IMR-90 (cell line): ENCODE results near the gene MAT1A. TPM values are rescaled to one million over a fixed set of nuclear protein-coding genes. Genes with fewer than 3 reads are reported as not detected.

Experiments used
- ATAC-seq: fragments of 200-7000 bp; cut with Tn5 transposase; 2 replicates; pipeline ENCODE4 v1.9.1; 2020; ENCODE audit warnings: low read depth, mild to moderate bottlenecking, moderate library complexity
- BruUV-seq: library from RNA; stranded (reverse); fragments of 400-500 nt; replicated peaks from 2 replicates; lab custom pipeline; 2021; lab: Mats Ljungman, UMichigan
- CTCF ChIA-PET: fragments of 300-600 bp; formaldehyde crosslinking; extraction: SDS; loops from one replicate; lab custom pipeline; 2021; ENCODE audit warnings: antibody characterized with exemption; lab: Yijun Ruan, JAX
- POLR2A ChIA-PET: fragments of 300-600 bp; sonication (Branson Sonifier 250); formaldehyde crosslinking; loops from one replicate; lab custom pipeline; 2022; ENCODE audit warnings: antibody characterized with exemption; ENCODE audit not compliant: unreplicated experiment; lab: Charles Lee
- DNase-seq: peaks from one replicate; pipeline ENCODE4 v3.0.0; 2013
- H2AFZ ChIP-seq: replicated peaks from 2 replicates; pipeline ENCODE3; 2013; ENCODE audit warnings: low read length, mild to moderate bottlenecking; ENCODE audit not compliant: poor library complexity
- H2AK5ac ChIP-seq: 2 replicates; pipeline ENCODE4 v1.6.1; 2013; ENCODE audit warnings: low read depth, low read length, inconsistent platforms
- H2AK9ac ChIP-seq: replicated peaks from 2 replicates; pipeline ENCODE3; 2013; ENCODE audit warnings: mild to moderate bottlenecking, low read depth, low read length, moderate library complexity; ENCODE audit not compliant: poor library complexity
- H2BK120ac ChIP-seq: 2 replicates; pipeline ENCODE4 v1.6.1; 2013; ENCODE audit warnings: low read depth, low read length, inconsistent platforms
- H2BK15ac ChIP-seq: 3 replicates; pipeline ENCODE4 v1.6.1; 2013; ENCODE audit warnings: low read depth, low read length, inconsistent platforms
- H2BK20ac ChIP-seq: 2 replicates; pipeline ENCODE4 v1.6.1; 2013; ENCODE audit warnings: low read depth, mild to moderate bottlenecking, inconsistent platforms, low read length, moderate library complexity
- H2BK5ac ChIP-seq: 2 replicates; pipeline ENCODE4 v1.6.1; 2013; ENCODE audit warnings: mild to moderate bottlenecking, low read depth, low read length, inconsistent platforms; ENCODE audit not compliant: poor library complexity, severe bottlenecking
- H3K14ac ChIP-seq: replicated peaks from 2 replicates; pipeline ENCODE4 v1.6.1; 2013; ENCODE audit warnings: low read depth, low read length, inconsistent platforms
- H3K18ac ChIP-seq: 2 replicates; pipeline ENCODE4 v1.6.1; 2013; ENCODE audit warnings: low read depth, low read length, control low read depth
- H3K23ac ChIP-seq: 2 replicates; pipeline ENCODE4 v1.6.1; 2013; ENCODE audit warnings: low read depth, low read length, inconsistent platforms
- H3K27ac ChIP-seq: 2 replicates; pipeline ENCODE4 v1.5.1; 2013; ENCODE audit warnings: mild to moderate bottlenecking, control low read depth, low read length; ENCODE audit not compliant: insufficient read depth
- H3K27me3 ChIP-seq: 2 replicates; pipeline ENCODE4 v1.6.1; 2013; ENCODE audit warnings: low read length; ENCODE audit not compliant: control insufficient read depth, insufficient read depth
- H3K36me3 ChIP-seq: 2 replicates; pipeline ENCODE4 v1.6.1; 2013; ENCODE audit warnings: low read length, mixed read lengths; ENCODE audit not compliant: control insufficient read depth, insufficient read depth
- H3K4ac ChIP-seq: 2 replicates; pipeline ENCODE4 v1.6.1; 2013; ENCODE audit warnings: low read depth, low read length, inconsistent platforms
- H3K4me1 ChIP-seq: 2 replicates; pipeline ENCODE4 v1.6.1; 2013; ENCODE audit warnings: low read length, mixed read lengths; ENCODE audit not compliant: control insufficient read depth, insufficient read depth
- H3K4me2 ChIP-seq: 2 replicates; pipeline ENCODE4 v1.6.1; 2013; ENCODE audit warnings: low read depth, mild to moderate bottlenecking, control low read depth, low read length, moderate library complexity
- H3K4me3 ChIP-seq: 2 replicates; pipeline ENCODE4 v1.5.1; 2013; ENCODE audit warnings: low read depth, mild to moderate bottlenecking, control low read depth, low read length, moderate library complexity; ENCODE audit not compliant: insufficient read depth
- H3K56ac ChIP-seq: 2 replicates; pipeline ENCODE4 v1.6.1; 2013; ENCODE audit warnings: low read length, inconsistent platforms; ENCODE audit not compliant: insufficient read depth; ENCODE audit errors: extremely low read depth
- H3K79me1 ChIP-seq, 2 experiments: 2 replicates each; pipeline ENCODE4 v1.6.1; 2013; ENCODE audit warnings: low read length in 2 of 2, inconsistent platforms in 1 of 2, low read depth in 1 of 2
- H3K9ac ChIP-seq: 2 replicates; pipeline ENCODE4 v1.6.1; 2013; ENCODE audit warnings: low read depth, low read length, control low read depth
- H3K9me1 ChIP-seq: 2 replicates; pipeline ENCODE4 v1.6.1; 2013; ENCODE audit warnings: low read length, inconsistent platforms; ENCODE audit not compliant: insufficient read depth
- H3K9me3 ChIP-seq: 2 replicates; pipeline ENCODE4 v1.6.1; 2013; ENCODE audit warnings: low read length; ENCODE audit not compliant: control insufficient read depth, insufficient read depth
- H4K20me1 ChIP-seq: 2 replicates; pipeline ENCODE4 v1.6.1; 2013; ENCODE audit warnings: low read length, inconsistent platforms; ENCODE audit not compliant: insufficient read depth
- H4K5ac ChIP-seq: 2 replicates; pipeline ENCODE4 v1.6.1; 2013; ENCODE audit warnings: mild to moderate bottlenecking, low read depth, low read length, control low read depth
- H4K8ac ChIP-seq, 2 experiments: 2 replicates each; pipeline ENCODE4 v1.6.1; 2013; ENCODE audit warnings: low read depth in 2 of 2, low read length in 2 of 2, control low read depth in 1 of 2, inconsistent platforms in 1 of 2
- H4K91ac ChIP-seq: 2 replicates; pipeline ENCODE4 v1.6.1; 2013; ENCODE audit warnings: low read depth, low read length, inconsistent platforms; ENCODE audit not compliant: insufficient read depth
- CEBPB ChIP-seq: IDR thresholded peaks from 2 replicates; pipeline ENCODE4 v1.6.1; 2012; ENCODE audit warnings: low read depth, low read length, improper control_type of control experiment
- MAZ ChIP-seq: IDR thresholded peaks from 2 replicates; pipeline ENCODE4 v1.6.1; 2012; ENCODE audit warnings: low read depth, mild to moderate bottlenecking, low read length, improper control_type of control experiment, moderate library complexity, borderline replicate concordance
- MXI1 ChIP-seq: IDR thresholded peaks from 2 replicates; pipeline ENCODE4 v1.6.1; 2012; ENCODE audit warnings: low read depth, mild to moderate bottlenecking, low read length, moderate library complexity, borderline replicate concordance
- POLR2A ChIP-seq: IDR thresholded peaks from 2 replicates; pipeline ENCODE4 v1.6.1; 2012; ENCODE audit warnings: mild to moderate bottlenecking, low read depth, low read length
- RAD21 ChIP-seq: IDR thresholded peaks from 2 replicates; pipeline ENCODE4 v1.6.1; 2012; ENCODE audit warnings: low read length, improper control_type of control experiment
- RCOR1 ChIP-seq: IDR thresholded peaks from 2 replicates; pipeline ENCODE4 v1.6.1; 2012; ENCODE audit warnings: mild to moderate bottlenecking, low read length, improper control_type of control experiment; ENCODE audit not compliant: insufficient replicate concordance
- SMC3 ChIP-seq: fragments of 150-350 bp; IDR thresholded peaks from 2 replicates; pipeline ENCODE4 v1.6.1; 2016; ENCODE audit warnings: low read depth, mild to moderate bottlenecking, antibody characterized with exemption, low read length, moderate library complexity
- WGBS, 2 experiments: methylation state at CpG; one replicate each; pipeline versions ENCODE4 v1.1.5 to v1.1.7; 2013; ENCODE audit warnings: missing lambda C conversion rate in 2 of 2; ENCODE audit not compliant: insufficient read length in 1 of 2; ENCODE audit errors: extremely low coverage in 2 of 2; 5-methylcytosine and 5-hydroxymethylcytosine counted together
- dilution Hi-C: fragments of 300-500 bp; cut with HindIII; formaldehyde crosslinking; loops from one replicate; pipeline ENCODE4 v1.14.3; 2018; ENCODE audit warnings: low sequenced_read_pairs; ENCODE audit not compliant: unreplicated experiment
- in situ Hi-C: fragments of 300-500 bp; cut with MboI; formaldehyde crosslinking; loops from 3 replicates; pipeline ENCODE4 v1.14.3; 2019; ENCODE audit warnings: low sequenced_read_pairs, inconsistent platforms, mixed read lengths
- intact Hi-C: fragments of 100-400 bp; cut with micrococcal nuclease; formaldehyde crosslinking; loops from 2 replicates; pipeline ENCODE4 v1.10.0; 2022
- polyA plus RNA-seq, 3 experiments: library from polyadenylated mRNA; depleted of rRNA; stranded (reverse); fragments of >200 nt; gene quantifications; 2 replicates each; pipeline ENCODE4 v1.2.3, GENCODE V29; 2012; ENCODE audit warnings: low replicate concordance in 1 of 3
- total RNA-seq: library from RNA; depleted of rRNA; stranded (reverse); fragments of >200 nt; gene quantifications from 2 replicates; pipeline ENCODE4 v1.2.3, GENCODE V29; 2012
- TF ChIP-seq, protein P1 (sequence below): conservative IDR thresholded peaks from 2 replicates; pipeline ENCODE4 v1.5.1; 2012; ENCODE audit warnings: mild to moderate bottlenecking, low read depth, low read length, improper control_type of control experiment

MAT1A gene
- total and polyA plus RNA-seq, 2 of the 4 experiments (the other 2 are of a cell fraction): not detected

DNA sequence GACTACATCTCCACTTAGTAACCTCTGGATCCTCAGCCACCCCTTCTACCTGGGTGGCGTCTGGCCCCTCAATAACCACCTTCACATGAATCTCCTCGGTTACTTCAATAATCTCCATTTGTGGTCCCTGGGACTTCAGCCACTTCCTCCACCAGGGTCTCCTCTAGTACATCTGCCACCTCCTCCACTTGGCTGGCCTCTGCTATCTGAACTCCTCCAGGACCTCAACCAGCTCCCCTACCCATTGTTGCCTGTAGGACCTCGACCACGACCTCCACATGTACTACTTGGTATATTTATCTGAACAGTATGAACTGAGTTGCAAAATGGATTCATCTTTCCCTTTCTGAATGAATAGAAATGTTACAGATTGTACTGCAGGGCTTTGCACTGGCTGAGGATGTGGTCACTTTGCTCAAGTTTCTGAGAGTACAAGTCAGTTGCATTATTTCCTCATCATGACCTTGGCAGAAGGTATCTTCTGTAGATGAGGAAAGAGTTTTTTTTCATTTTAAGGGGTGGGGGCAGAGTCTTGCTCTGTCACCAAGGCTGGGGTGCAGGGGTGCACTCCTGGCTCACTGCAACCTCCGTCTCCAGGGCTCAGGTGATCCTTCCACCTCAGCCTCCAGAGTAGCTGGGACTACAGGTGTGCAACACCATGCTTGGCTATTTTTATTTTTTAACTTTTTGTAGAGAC lies 36.0 kb downstream of the MAT1A start:
- ATAC-seq (no peak), DNase-seq (no peak)
- Histone ChIP-seq H3K9me1 (0 out of 2 replicates have a peak, but pooled peaks cover 3% of the 10 kb centered on the region), H2BK20ac (no peak overlapping the region), H3K9ac (no peak overlapping the region), H3K4me1 (no peaks in the 10 kb centered on the region), H3K79me1 (no peaks in the 10 kb centered on the region), H3K4ac (no peak overlapping the region), H3K27me3 (peaks cover 3% of the 10 kb centered on the region; the same call in 1 of the 2 replicates), H3K56ac (no peak overlapping the region), H2AK5ac (no peak overlapping the region), H4K8ac (no peak overlapping the region), H3K14ac (no peak overlapping the region), H4K20me1 (no peaks in the 10 kb centered on the region), H2BK120ac (no peak overlapping the region), H3K9me3 (no peaks in the 10 kb centered on the region), H4K5ac (no peak overlapping the region), H2AFZ (no peak overlapping the region), H3K27ac (no peak overlapping the region), H3K4me3 (no peak overlapping the region), H3K36me3 (no peaks in the 10 kb centered on the region), H2BK5ac (no peak overlapping the region), H2BK15ac (no peak overlapping the region), H4K91ac (no peak overlapping the region), H3K23ac (no peak overlapping the region), H3K4me2 (no peak overlapping the region), H2AK9ac (no peak overlapping the region), H3K18ac (no peak overlapping the region)
- 83% methylated on average over 1 of the region's 5 CpGs; no CpG with 5 or more reads in 1 of the 2 experiments for WGBS, 2 experiments
- POLR2A ChIA-PET: no interaction called here
- CTCF ChIA-PET: interaction anchor here (0.7 kb wide), 1 partner anchor 851 kb away, joined by 3 read pairs; no protein-coding TSS in a partner anchor
- TF ChIP-seq MXI1: no peak
- TF ChIP-seq, protein P1, sequence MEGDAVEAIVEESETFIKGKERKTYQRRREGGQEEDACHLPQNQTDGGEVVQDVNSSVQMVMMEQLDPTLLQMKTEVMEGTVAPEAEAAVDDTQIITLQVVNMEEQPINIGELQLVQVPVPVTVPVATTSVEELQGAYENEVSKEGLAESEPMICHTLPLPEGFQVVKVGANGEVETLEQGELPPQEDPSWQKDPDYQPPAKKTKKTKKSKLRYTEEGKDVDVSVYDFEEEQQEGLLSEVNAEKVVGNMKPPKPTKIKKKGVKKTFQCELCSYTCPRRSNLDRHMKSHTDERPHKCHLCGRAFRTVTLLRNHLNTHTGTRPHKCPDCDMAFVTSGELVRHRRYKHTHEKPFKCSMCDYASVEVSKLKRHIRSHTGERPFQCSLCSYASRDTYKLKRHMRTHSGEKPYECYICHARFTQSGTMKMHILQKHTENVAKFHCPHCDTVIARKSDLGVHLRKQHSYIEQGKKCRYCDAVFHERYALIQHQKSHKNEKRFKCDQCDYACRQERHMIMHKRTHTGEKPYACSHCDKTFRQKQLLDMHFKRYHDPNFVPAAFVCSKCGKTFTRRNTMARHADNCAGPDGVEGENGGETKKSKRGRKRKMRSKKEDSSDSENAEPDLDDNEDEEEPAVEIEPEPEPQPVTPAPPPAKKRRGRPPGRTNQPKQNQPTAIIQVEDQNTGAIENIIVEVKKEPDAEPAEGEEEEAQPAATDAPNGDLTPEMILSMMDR: no peak
- no peak for TF ChIP-seq RCOR1
- TF ChIP-seq MAZ: no peak
- TF ChIP-seq POLR2A: no peak
- no peak for TF ChIP-seq CEBPB
- TF ChIP-seq SMC3: no peak
- TF ChIP-seq RAD21: no peak
- in situ Hi-C loops: loop anchor here (25.0 kb wide), 1 partner anchor 691 kb away; the partner anchor contains the start of gene SFTPA2
- BruUV-seq: no TSS peak
- dilution Hi-C loops: no loop called here
- intact Hi-C loops: no loop called here
